K562 (cell line): ENCODE results near the gene EPDR1. TPM values are rescaled to one million over a fixed set of nuclear protein-coding genes. Genes with fewer than 3 reads are reported as not detected.

Experiments used
- ATAC-seq: fragments of 200-7000 bp; cut with Tn5 transposase; 3 replicates; pipeline ENCODE4 v1.9.1; 2020; ENCODE audit warnings: moderate library complexity
- BruUV-seq: library from RNA; stranded (reverse); fragments of 400-500 nt; replicated peaks from 2 replicates; lab custom pipeline; 2021; lab: Mats Ljungman, UMichigan
- CTCF ChIA-PET: fragments of 300-600 bp; formaldehyde crosslinking; extraction: SDS; loops from one replicate; lab custom pipeline; 2021; ENCODE audit warnings: low intra/inter-chr PET ratio; lab: Yijun Ruan, JAX
- POLR2A ChIA-PET: fragments of 300-600, 350-650 bp; sonication (Branson Sonifier 250); formaldehyde crosslinking; extraction: SDS; loops from one replicate; lab custom pipeline; 2021; ENCODE audit warnings: antibody characterized with exemption, inconsistent platforms; lab: Yijun Ruan, JAX
- DNase-seq, 4 experiments: peaks; one replicate each; pipeline versions ENCODE4 v3.0.0 to v3.0.0-alpha.2; 2011 to 2018; ENCODE audit warnings: low spot score in 3 of 4, mixed read lengths in 3 of 4; ENCODE audit errors: extremely low read depth in 1 of 4
- FAIRE-seq: peaks from 2 replicates; lab custom pipeline; 2011; peaks lifted over from hg19 to GRCh38; lab: Jason Lieb, UNC
- H2AFZ ChIP-seq: 2 replicates; pipeline ENCODE4 v1.6.0; 2011; ENCODE audit warnings: low read depth, low read length, control low read depth, inconsistent platforms
- H3K27ac ChIP-seq: fragments of 200-600 bp; 3 replicates; pipeline ENCODE4 v1.8.0; 2011; ENCODE audit warnings: low read depth, mild to moderate bottlenecking, control low read depth, inconsistent platforms, low read length, moderate library complexity, mixed read lengths; ENCODE audit errors: extremely low read depth
- H3K27me3 ChIP-seq, 2 experiments: fragments of 300-600 bp in 1 of 2; 2 replicates in 1 of 2; 3 replicates in 1 of 2; pipeline versions ENCODE4 v1.6.0 to v1.8.0; 2011; ENCODE audit warnings: inconsistent platforms in 2 of 2, low read length in 2 of 2, mild to moderate bottlenecking in 1 of 2, mixed read lengths in 1 of 2, moderate library complexity in 1 of 2; ENCODE audit not compliant: control insufficient read depth in 2 of 2, insufficient read depth in 2 of 2
- H3K36me3 ChIP-seq: fragments of 300-600 bp; 3 replicates; pipeline ENCODE4 v1.8.0; 2011; ENCODE audit warnings: mild to moderate bottlenecking, low read length, inconsistent platforms; ENCODE audit not compliant: control insufficient read depth, insufficient read depth
- H3K4me1 ChIP-seq, 2 experiments: fragments of 200-600 bp in 1 of 2; replicated peaks in 1 of 2; 2 replicates in 1 of 2; 3 replicates in 1 of 2; pipeline versions ENCODE4 v1.5.1 to v1.8.0; 2011; ENCODE audit warnings: inconsistent platforms in 2 of 2, low read length in 2 of 2, mild to moderate bottlenecking in 1 of 2, mixed read lengths in 1 of 2, moderate library complexity in 1 of 2; ENCODE audit not compliant: control insufficient read depth in 2 of 2, insufficient read depth in 2 of 2
- H3K4me2 ChIP-seq: 2 replicates; pipeline ENCODE4 v1.6.1; 2011; ENCODE audit warnings: low read length, control low read depth, inconsistent platforms, mixed read lengths; ENCODE audit not compliant: insufficient read depth
- H3K4me3 ChIP-seq: fragments of 200-600 bp; sonication (generic), shearing (Covaris generic); 2 replicates; pipeline ENCODE4 v1.5.1; 2016; ENCODE audit warnings: control low read depth, inconsistent platforms
- H3K79me2 ChIP-seq: fragments of 200-600 bp; 3 replicates; pipeline ENCODE4 v1.8.0; 2011; ENCODE audit warnings: low read length, inconsistent platforms; ENCODE audit not compliant: control insufficient read depth, insufficient read depth
- H3K9ac ChIP-seq, 2 experiments: 2 replicates each; pipeline versions ENCODE4 v1.6.0 to v1.6.1; 2011; ENCODE audit warnings: low read depth in 2 of 2, low read length in 2 of 2, control low read depth in 1 of 2, inconsistent platforms in 1 of 2, mild to moderate bottlenecking in 1 of 2, mixed read lengths in 1 of 2; ENCODE audit not compliant: insufficient read depth in 1 of 2
- H3K9me1 ChIP-seq: one replicate; pipeline ENCODE4 v1.6.0; 2011; ENCODE audit warnings: inconsistent platforms, mild to moderate bottlenecking, low read length, moderate library complexity; ENCODE audit not compliant: control insufficient read depth, insufficient read depth
- H3K9me3 ChIP-seq: replicated peaks from 2 replicates; pipeline ENCODE4 v1.5.1; 2011; ENCODE audit warnings: low read depth, low read length, inconsistent platforms; ENCODE audit not compliant: control insufficient read depth, insufficient read depth
- H4K20me1 ChIP-seq: replicated peaks from 2 replicates; pipeline ENCODE4 v1.6.1; 2011; ENCODE audit warnings: low read length, inconsistent platforms, mixed read lengths; ENCODE audit not compliant: control insufficient read depth, insufficient read depth
- CAMTA2 ChIP-seq: fragments of 250-450 bp; sonication (Bioruptor Pico); conservative IDR thresholded peaks from 2 replicates; pipeline ENCODE4 v1.5.1; 2022
- CBX1 ChIP-seq: sonication (generic); IDR thresholded peaks from 2 replicates; pipeline ENCODE4 v1.6.1; 2016; ENCODE audit warnings: antibody characterized with exemption, low read depth, mild to moderate bottlenecking
- CC2D1A ChIP-seq: fragments of 450-650 bp; IDR thresholded peaks from 2 replicates; pipeline ENCODE4 v1.6.1; 2017; ENCODE audit warnings: mild to moderate bottlenecking
- HMG20A ChIP-seq: fragments of 450-650 bp; formaldehyde crosslinking; conservative IDR thresholded peaks from 2 replicates; pipeline ENCODE4 v1.4.0; 2020; ENCODE audit warnings: mild to moderate bottlenecking, mixed read lengths
- HNRNPUL1 ChIP-seq: fragments of 200-400 bp; formaldehyde crosslinking; IDR thresholded peaks from 2 replicates; pipeline ENCODE4 v1.6.1; 2017; ENCODE audit warnings: low read length
- MAFG ChIP-seq: fragments of 450-650 bp; conservative IDR thresholded peaks from 2 replicates; pipeline ENCODE4 v1.6.1; 2016; ENCODE audit warnings: missing genetic modification characterization, missing compliant biosample characterization
- NFIC ChIP-seq: fragments of 450-650 bp; IDR thresholded peaks from 2 replicates; pipeline ENCODE4 v1.6.1; 2017; ENCODE audit warnings: mild to moderate bottlenecking, inconsistent platforms
- ZNF12 ChIP-seq: sonication (generic); formaldehyde crosslinking; IDR thresholded peaks from 2 replicates; pipeline ENCODE4 v1.4.0; 2020; ENCODE audit warnings: mild to moderate bottlenecking, missing genetic modification reagents
- ZNF23 ChIP-seq: fragments of 250-450 bp; sonication (Bioruptor Pico); IDR thresholded peaks from 2 replicates; pipeline ENCODE4 v1.4.0; 2020; ENCODE audit warnings: mild to moderate bottlenecking
- ZNF316 ChIP-seq: fragments of 450-650 bp; IDR thresholded peaks from 2 replicates; pipeline ENCODE4 v1.6.1; 2016
- WGBS: fragments of 100-300 bp; shearing (Covaris generic); methylation state at CpG from one replicate; pipeline ENCODE4 v1.1.6; 2016; ENCODE audit warnings: low coverage, mixed read lengths; ENCODE audit not compliant: insufficient coverage; ENCODE audit errors: missing lambda C conversion rate; 5-methylcytosine and 5-hydroxymethylcytosine counted together
- in situ Hi-C: fragments of 300-500 bp; cut with MboI; formaldehyde crosslinking; loops from 4 replicates; pipeline ENCODE4 v1.15.0; 2018; ENCODE audit warnings: inconsistent platforms, mixed read lengths
- intact Hi-C: fragments of 100-400 bp; cut with micrococcal nuclease; formaldehyde crosslinking; loops from 2 replicates; pipeline ENCODE4 v1.14.2; 2022
- polyA plus RNA-seq, 8 experiments: library from polyadenylated mRNA; depleted of rRNA in 4 of 8; stranded (reverse) in 5 of 8; unstranded in 3 of 8; fragments of >200 nt; fragmentation: Nextera tagmentation in 2 of 8; fragmentation: Illumina TruSeq in 1 of 8; extraction: Ambion mirVana in 2 of 8; extraction: Trizol in 1 of 8; gene quantifications; 2 replicates each; pipeline versions ENCODE4 v1.2.1 to v1.2.3, GENCODE V29; 2011 to 2014; ENCODE audit warnings: inconsistent platforms in 1 of 8, missing spikeins in 1 of 8
- total RNA-seq, 7 experiments: library from RNA; depleted of rRNA in 6 of 7; stranded (reverse); fragments of >200 nt in 6 of 7; fragmentation: Illumina TruSeq in 2 of 7; extraction: Trizol in 2 of 7; gene quantifications; 2 replicates each; pipeline versions ENCODE4 v1.2.1 to v1.2.3, GENCODE V29; 2011 to 2021; ENCODE audit warnings: low replicate concordance in 1 of 7
- TF ChIP-seq, protein P1 (sequence below): IDR thresholded peaks from 3 replicates; pipeline ENCODE4 v1.6.1; 2011; ENCODE audit warnings: borderline replicate concordance, mild to moderate bottlenecking, moderate library complexity; ENCODE audit not compliant: insufficient read length; ENCODE audit errors: extremely low read depth
- TF ChIP-seq, protein P2 (sequence below): fragments of 450-650 bp; formaldehyde crosslinking; IDR thresholded peaks from 2 replicates; pipeline ENCODE4 v1.4.0; 2022; ENCODE audit warnings: mild to moderate bottlenecking, moderate library complexity
- TF ChIP-seq, protein P3 (sequence below): IDR thresholded peaks from 3 replicates; pipeline ENCODE4 v1.6.1; 2011; ENCODE audit warnings: borderline replicate concordance, mild to moderate bottlenecking; ENCODE audit not compliant: insufficient read length, insufficient read depth
- TF ChIP-seq, protein P4 (sequence below): fragments of 250-450 bp; sonication (Bioruptor Pico); IDR thresholded peaks from 2 replicates; pipeline ENCODE4 v1.4.0; 2020

EPDR1 gene
- total and polyA plus RNA-seq, 9 of the 15 experiments (the other 6 are each of a cell fraction or from before 2014, with no cell fraction given) = 0.01 to 0.11 TPM; not detected in 7

DNA sequence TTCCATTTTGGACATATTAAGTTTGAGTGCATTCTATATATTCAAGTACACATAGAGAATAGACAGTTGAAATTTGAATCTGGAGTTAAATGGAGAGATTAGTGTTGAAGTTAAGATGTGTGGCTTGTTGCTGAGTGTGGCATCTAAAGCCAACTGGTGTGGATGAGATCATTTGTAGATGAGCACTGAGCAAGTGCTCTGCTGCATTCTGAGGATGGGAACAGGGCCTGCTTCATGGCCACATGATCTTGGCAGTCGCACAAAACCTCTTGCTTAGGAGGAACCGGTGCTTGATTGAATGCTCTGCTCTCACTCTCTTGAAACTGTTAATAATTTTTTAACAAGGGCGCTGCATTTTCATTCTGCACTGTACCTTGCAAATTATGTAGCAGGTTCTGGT, 62.0 kb downstream of the EPDR1 start:
- H3K9me1 ChIP-seq = no peaks in the 10 kb centered on the region
- H3K9ac ChIP-seq = no peak overlapping the region
- no peaks in the 10 kb centered on the region for H3K36me3 ChIP-seq
- H3K4me2 ChIP-seq = no peak overlapping the region
- no peaks in the 10 kb centered on the region for H4K20me1 ChIP-seq
- 27% methylated on average over 3 of the region's 3 CpGs for WGBS
- DNase-seq = no peak
- ChIA-PET CTCF (no interaction called here), POLR2A (no interaction called here)
- H3K4me1 ChIP-seq = peaks cover 0 to 1% of the 10 kb centered on the region in 2 experiments; a peak in 2 of 5 replicates
- no peak overlapping the region for H3K27ac ChIP-seq
- FAIRE-seq = no peak
- no peak overlapping the region for H2AFZ ChIP-seq
- no peaks in the 10 kb centered on the region for H3K9me3 ChIP-seq
- no peak overlapping the region for H3K4me3 ChIP-seq
- H3K79me2 ChIP-seq = no peaks in the 10 kb centered on the region
- intact Hi-C loops = no loop called here
- ATAC-seq = no peak
- no peaks in the 10 kb centered on the region for H3K27me3 ChIP-seq
- no TSS peak for BruUV-seq
- in situ Hi-C loops = no loop called here
- TF ChIP-seq HMG20A (CRISPR knock-in tag) (no peak), NFIC (no peak), CAMTA2 (CRISPR knock-in tag) (no peak), ZNF23 (CRISPR knock-in tag) (no peak), MAFG (tag) (no peak), CC2D1A (no peak), ZNF12 (CRISPR knock-in tag) (no peak), ZNF316 (no peak), HNRNPUL1 (no peak), CBX1 (no peak)
- TF ChIP-seq, protein P1, sequence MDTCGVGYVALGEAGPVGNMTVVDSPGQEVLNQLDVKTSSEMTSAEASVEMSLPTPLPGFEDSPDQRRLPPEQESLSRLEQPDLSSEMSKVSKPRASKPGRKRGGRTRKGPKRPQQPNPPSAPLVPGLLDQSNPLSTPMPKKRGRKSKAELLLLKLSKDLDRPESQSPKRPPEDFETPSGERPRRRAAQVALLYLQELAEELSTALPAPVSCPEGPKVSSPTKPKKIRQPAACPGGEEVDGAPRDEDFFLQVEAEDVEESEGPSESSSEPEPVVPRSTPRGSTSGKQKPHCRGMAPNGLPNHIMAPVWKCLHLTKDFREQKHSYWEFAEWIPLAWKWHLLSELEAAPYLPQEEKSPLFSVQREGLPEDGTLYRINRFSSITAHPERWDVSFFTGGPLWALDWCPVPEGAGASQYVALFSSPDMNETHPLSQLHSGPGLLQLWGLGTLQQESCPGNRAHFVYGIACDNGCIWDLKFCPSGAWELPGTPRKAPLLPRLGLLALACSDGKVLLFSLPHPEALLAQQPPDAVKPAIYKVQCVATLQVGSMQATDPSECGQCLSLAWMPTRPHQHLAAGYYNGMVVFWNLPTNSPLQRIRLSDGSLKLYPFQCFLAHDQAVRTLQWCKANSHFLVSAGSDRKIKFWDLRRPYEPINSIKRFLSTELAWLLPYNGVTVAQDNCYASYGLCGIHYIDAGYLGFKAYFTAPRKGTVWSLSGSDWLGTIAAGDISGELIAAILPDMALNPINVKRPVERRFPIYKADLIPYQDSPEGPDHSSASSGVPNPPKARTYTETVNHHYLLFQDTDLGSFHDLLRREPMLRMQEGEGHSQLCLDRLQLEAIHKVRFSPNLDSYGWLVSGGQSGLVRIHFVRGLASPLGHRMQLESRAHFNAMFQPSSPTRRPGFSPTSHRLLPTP = no peak
- TF ChIP-seq, protein P2, sequence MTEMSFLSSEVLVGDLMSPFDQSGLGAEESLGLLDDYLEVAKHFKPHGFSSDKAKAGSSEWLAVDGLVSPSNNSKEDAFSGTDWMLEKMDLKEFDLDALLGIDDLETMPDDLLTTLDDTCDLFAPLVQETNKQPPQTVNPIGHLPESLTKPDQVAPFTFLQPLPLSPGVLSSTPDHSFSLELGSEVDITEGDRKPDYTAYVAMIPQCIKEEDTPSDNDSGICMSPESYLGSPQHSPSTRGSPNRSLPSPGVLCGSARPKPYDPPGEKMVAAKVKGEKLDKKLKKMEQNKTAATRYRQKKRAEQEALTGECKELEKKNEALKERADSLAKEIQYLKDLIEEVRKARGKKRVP (CRISPR knock-in tag) = no peak
- TF ChIP-seq, protein P3, sequence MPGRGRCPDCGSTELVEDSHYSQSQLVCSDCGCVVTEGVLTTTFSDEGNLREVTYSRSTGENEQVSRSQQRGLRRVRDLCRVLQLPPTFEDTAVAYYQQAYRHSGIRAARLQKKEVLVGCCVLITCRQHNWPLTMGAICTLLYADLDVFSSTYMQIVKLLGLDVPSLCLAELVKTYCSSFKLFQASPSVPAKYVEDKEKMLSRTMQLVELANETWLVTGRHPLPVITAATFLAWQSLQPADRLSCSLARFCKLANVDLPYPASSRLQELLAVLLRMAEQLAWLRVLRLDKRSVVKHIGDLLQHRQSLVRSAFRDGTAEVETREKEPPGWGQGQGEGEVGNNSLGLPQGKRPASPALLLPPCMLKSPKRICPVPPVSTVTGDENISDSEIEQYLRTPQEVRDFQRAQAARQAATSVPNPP = no peak
- TF ChIP-seq, protein P4, sequence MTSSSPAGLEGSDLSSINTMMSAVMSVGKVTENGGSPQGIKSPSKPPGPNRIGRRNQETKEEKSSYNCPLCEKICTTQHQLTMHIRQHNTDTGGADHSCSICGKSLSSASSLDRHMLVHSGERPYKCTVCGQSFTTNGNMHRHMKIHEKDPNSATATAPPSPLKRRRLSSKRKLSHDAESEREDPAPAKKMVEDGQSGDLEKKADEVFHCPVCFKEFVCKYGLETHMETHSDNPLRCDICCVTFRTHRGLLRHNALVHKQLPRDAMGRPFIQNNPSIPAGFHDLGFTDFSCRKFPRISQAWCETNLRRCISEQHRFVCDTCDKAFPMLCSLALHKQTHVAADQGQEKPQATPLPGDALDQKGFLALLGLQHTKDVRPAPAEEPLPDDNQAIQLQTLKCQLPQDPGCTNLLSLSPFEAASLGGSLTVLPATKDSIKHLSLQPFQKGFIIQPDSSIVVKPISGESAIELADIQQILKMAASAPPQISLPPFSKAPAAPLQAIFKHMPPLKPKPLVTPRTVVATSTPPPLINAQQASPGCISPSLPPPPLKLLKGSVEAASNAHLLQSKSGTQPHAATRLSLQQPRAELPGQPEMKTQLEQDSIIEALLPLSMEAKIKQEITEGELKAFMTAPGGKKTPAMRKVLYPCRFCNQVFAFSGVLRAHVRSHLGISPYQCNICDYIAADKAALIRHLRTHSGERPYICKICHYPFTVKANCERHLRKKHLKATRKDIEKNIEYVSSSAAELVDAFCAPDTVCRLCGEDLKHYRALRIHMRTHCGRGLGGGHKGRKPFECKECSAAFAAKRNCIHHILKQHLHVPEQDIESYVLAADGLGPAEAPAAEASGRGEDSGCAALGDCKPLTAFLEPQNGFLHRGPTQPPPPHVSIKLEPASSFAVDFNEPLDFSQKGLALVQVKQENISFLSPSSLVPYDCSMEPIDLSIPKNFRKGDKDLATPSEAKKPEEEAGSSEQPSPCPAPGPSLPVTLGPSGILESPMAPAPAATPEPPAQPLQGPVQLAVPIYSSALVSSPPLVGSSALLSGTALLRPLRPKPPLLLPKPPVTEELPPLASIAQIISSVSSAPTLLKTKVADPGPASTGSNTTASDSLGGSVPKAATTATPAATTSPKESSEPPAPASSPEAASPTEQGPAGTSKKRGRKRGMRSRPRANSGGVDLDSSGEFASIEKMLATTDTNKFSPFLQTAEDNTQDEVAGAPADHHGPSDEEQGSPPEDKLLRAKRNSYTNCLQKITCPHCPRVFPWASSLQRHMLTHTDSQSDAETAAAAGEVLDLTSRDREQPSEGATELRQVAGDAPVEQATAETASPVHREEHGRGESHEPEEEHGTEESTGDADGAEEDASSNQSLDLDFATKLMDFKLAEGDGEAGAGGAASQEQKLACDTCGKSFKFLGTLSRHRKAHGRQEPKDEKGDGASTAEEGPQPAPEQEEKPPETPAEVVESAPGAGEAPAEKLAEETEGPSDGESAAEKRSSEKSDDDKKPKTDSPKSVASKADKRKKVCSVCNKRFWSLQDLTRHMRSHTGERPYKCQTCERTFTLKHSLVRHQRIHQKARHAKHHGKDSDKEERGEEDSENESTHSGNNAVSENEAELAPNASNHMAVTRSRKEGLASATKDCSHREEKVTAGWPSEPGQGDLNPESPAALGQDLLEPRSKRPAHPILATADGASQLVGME = no peak
